Measurements from ENCODE around the gene SYT1.

SYT1 gene

DNA sequence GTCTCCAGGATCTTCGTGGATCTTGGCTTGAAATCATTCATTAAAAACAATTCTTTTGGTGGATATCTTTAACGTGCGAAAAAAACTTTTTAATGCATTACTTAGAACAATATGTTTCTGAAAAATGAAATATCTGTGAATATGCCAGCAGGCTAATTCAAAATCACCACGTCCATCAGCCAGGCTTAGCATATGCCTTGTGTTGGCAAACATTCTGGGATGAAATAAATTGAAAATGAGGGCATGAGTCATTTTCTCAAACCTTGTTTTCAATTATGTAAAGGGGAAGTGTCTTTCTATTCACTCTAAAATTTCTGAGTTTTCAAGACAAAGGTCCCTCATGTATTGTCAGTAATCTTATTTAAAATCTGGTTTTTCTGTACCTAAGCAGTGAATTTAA, 432.3 kb downstream of the SYT1 start:
- no peak for DNase-seq (ENCODE audit: low read depth)

DNA sequence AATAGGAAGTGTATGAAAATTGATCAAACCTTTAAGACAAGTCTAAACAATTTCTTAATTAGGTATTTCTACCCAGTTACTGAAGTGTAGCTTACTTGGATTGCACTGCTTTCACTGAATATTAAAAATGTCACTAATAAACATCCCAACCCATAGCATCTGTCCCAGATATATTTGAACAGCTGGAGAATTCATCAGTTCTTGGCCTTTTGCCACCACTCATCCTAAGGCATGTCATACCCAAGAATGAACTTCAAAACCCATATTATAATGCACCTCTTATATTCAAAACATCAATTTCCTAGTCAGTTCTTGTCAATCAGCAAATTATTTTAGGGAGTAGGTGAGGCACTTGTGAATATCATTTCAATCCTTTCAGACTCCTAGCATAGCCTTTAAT, 433.9 kb downstream of the SYT1 start:
- no peak for DNase-seq (ENCODE audit: low read depth)

DNA sequence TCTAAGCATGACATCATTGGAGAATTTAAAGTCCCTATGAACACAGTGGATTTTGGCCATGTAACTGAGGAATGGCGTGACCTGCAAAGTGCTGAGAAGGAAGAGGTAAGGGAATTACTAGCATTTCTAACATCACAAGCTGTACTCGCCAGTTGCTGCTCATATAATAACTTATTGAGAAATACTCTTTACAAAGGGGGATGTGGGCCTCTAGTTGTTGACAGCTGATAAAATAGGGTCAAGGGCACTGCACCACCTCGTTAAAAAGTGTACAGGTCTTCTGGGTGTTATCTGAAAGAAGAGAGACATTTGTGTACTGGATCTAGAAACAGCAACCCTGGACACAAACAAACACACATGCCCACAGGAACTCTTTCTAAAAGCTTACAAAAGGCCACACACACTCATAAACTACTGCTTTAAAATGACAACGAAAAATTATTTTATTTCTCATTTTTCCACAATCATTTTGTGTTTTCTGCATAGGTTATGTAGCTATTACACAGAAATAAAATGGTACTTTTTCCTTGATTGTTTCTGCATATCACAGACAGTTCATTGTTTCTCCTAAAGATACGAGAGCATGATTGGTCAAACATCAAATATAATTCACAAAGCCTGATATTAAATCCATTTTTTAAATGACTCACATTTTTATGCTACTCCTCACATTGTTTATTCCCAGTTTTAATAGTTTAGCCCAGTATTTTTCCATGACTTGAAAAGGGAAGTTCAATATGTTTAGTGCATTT, 435.0 kb downstream of the SYT1 start:
- DNase-seq (ENCODE audit: low read depth) = no peak

DNA sequence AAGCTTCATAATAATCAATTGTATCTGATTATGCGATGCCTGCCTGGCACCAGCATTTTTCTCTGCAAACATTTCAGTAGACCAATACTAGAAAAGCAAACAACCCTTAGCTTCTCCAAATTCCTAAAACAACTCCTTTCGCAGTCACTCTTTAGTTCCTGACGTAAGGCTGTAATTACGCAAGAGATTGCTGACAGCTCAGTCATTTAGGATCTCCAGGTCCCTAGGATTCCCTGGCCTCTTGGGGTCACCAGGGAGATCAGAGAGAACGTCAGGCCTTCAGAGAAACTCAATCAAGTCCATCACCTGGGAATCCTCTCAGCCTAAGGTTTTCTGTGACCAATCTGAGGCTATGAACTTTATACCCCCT, 435.6 kb downstream of the SYT1 start:
- DNase-seq (ENCODE audit: low read depth) = no peak

DNA sequence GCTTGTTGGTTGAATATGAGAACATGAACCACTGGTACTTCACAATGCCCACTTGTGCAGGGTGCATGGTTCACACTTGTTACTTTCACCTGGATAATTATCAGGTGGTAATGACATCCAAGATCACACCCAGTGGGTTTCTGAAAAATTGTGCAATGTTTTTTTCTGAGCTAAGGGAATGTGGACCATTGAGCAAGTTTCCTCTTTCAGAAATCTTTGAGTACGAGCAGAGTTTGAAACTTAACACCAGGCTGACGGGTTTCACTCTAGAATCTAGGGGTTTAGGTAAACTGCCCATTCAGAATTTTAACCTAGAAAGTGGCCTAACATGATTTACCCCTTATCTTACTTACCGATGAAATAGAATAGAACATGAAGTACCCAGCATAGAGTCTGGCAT, 436.6 kb downstream of the SYT1 start:
- DNase-seq (ENCODE audit: low read depth) = no peak

DNA sequence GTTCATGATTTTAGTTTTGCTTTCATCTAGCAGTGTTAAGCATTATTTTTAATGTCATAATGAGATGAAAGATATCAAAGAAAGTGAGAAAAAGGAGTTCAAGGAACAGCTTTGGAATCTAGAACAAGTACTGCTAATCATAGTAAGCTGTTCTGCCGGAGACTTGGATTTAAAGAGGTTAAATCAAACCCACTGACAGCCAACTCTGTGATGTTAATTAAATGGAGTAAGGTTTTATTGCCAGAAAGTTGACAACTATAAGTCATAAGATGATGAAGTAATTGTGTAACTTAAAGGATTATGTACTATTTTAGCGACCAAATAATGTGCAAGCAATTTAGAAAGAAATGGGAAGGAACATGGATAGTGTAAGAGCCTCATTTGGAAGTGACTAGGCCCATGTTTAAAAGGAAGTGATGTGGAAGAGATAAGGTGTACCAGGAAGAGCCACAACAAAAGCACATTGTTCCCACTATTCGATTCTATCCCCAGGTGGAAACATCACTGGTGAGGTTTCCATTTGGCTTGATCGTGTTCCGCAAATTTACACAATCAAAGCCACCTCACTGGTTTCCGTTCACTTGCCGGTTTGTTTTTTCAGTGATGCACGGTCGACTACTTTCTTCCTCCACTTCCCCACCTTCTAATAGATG, 437.7 kb downstream of the SYT1 start:
- no peak for DNase-seq (ENCODE audit: low read depth)

DNA sequence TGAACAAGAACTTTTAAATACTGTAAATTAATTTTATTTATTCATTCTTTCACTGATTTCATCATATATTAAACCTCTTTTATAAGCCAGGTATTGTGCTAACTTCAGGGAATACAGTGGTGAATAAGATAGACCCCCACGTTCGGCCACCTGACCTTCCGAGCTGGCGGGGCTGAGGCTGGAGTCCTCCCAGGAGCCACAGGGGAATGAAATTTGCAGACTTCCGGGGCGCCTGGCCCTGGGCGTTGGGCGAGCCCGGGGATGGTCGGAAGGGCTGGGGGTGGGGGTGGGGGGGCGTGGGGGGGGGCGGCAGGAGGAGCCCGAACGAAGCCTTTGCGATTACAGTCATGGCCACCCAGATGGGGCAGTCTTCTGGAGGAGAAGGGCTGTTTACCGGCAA, 442.8 kb downstream of the SYT1 start:
- no peak for DNase-seq (ENCODE audit: low read depth)

DNA sequence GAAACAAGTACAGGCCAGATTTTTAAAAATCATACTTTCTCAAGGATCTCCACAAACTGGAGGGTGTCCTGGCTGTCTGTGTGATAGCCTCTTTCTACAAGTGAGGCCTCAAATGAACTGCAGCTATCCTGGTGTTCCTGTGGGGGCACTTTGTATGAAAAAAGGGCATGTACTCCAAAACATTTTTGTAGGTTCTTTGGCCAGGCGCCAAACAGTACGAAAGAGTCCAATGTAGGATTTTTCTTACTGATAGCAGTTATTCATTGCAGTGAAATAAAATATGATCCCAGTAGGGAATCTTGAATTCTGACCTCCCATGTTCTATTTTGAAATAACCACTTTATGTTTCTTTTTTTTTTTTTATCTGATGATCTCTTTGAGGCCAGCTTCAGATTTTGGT, 444.5 kb downstream of the SYT1 start:
- DNase-seq (ENCODE audit: low read depth) = no peak

DNA sequence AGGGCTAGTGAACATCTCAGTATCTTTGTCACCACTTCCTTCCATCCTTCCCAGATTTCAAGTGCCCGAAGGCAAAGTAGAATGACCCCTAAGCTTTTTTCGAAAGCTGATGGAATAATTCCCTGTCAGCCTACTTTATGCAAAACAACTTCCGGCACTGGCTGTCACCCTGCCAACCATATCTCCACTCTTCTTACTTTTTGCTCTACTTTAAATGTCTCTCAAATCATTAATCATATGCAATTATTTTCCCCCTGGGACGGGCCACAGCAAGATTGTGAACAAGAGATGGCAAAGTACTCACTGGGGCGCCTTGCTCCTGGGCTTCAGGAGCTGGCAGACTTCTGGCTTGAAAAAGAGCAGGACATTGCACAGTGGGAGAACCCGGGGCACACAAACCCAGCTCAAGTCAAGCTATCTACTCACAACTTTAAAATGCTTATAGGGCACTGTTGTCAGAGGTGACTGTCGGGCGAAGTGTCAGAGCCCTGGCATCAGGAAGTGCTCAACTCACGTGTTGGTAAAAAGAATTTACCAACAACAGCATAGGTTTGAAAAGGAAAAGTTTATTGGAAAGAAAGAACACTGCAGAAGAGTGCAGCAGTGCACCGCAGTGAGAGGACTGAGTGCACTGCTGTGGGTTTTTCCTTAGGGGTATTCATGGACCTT, 452.7 kb downstream of the SYT1 start:
- DNase-seq (ENCODE audit: low read depth) = no peak

DNA sequence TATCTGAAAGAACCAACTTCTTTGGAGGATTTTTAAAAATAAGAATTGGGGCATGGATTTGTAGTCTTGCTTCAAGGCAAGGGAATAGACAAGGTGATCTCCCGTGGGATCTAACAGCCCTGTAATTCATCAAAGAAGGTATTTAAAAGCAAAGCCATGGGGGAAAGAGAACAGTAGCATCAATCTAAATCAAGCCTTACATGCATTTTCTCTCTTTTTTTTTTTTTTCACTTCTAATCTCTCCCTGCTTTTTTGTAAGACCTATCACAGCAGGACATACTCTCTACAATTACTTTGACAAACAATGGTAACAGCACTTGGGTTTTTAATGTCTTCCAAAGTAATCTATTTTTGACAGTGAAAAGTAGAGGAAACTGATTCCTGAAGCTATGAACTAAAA, 458.3 kb downstream of the SYT1 start:
- DNase-seq (ENCODE audit: low read depth) = no peak

DNA sequence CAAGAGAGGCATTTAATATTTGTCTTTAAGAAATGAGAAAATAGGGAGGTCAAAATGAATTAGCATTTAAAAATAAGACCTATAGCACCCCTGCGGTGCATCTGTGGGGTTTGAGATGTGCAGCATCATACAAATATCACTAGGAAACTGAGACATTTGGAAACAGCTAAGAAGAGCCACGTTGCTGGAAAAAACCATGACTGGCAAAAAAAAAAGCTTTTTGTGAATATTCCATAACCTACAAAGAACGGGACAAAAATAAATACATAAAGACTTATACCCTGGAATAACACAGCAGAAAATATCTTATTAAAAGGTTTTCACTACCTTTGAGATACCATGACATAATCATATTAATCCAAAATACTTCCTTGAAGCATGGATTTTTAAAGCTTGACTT, 460.0 kb downstream of the SYT1 start:
- no peak for DNase-seq (ENCODE audit: low read depth)

DNA sequence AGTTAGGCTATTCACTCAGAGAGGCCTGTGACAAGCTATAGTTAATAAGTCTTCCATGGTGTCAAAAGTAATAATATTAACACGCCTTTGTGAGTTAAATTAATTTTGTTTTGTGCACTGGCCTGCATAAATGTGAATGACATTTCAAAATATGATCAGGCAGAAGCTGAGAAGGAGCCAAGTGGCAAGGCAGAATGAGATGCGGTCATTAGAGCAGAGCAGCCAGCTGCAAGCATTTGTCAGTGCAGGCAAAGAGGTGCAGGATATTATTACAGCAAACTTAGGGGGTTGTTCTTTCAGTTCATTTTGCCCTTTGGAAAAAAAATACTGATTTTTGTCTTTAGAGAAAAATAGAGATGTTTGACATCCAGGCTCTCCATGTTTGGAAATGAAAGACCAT, 461.6 kb downstream of the SYT1 start:
- DNase-seq (ENCODE audit: low read depth) = no peak

DNA sequence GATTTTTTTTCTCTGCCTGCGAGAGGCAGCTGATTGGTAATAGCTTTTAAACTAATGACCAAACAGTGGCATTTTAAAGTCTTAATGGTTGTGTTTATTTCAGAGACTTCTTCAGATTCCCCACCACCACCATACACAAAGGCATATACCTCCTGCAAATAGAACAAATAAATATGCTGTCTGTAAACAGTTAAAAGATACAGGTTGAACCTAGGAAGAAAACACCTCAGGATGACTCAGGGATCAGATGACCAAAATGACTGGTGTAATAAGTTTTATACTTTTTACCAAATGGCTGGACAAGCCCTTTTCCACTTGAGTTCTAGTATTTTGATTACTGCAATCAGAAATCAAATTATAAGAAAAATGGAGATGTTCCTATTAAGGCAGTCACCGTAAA, 462.1 kb downstream of the SYT1 start:
- no peak for DNase-seq (ENCODE audit: low read depth)

DNA sequence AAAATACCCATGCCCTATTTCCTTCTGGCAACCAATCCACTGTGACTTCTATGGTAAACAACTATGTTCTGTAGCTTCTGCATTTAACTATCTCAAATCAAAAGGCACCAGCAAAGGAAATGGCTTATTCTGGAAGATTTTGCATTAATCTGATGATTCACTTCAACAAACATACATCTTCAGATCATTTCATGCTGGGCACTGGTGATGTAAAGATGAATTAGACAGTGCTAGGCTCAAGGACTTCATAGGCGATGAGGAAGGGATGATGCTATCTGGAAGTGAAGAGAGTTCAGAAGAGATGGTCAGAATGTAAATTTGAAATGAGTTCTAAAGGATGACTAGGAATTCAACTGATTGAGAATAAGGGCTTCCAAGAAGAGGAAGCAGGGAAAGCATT, 462.9 kb downstream of the SYT1 start:
- DNase-seq (ENCODE audit: low read depth) = no peak

DNA sequence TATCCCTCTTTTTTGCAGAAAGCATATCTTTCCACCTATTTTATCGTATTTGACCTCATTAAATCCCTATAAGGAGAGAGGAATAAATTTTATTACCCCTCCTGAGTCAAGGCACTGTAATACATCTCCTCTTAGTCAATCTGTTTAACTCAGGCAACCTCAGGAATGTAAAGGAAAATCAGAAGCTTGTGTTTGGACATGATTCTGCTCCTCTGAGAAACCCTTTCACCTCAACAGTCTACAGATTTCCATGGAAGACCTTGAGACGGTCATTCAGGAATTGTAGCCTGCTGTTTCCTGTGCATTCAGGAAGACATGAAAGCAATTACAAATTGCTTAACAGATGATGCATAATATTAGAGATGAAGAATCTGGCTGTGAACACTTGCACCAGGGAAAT, 465.4 kb downstream of the SYT1 start:
- DNase-seq (ENCODE audit: low read depth) = no peak

DNA sequence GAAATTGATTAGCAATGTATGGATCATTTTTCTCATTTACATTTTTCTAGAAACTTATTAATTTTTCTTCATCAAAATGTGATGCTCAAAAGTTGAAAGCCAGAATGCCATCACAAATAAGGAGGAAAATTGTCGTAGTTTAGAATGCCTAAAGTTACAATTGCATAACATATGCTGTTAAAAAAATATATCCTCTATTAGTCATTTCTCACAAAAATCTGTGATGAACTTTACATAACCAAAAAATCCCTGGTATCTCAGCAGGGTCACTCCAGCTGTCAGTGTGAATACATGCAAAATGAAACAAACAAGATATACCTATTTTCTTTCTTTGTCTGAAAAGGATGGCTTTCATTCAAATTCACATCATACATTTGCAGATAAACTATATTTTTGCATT, 467.3 kb downstream of the SYT1 start:
- no peak for DNase-seq (ENCODE audit: low read depth)

DNA sequence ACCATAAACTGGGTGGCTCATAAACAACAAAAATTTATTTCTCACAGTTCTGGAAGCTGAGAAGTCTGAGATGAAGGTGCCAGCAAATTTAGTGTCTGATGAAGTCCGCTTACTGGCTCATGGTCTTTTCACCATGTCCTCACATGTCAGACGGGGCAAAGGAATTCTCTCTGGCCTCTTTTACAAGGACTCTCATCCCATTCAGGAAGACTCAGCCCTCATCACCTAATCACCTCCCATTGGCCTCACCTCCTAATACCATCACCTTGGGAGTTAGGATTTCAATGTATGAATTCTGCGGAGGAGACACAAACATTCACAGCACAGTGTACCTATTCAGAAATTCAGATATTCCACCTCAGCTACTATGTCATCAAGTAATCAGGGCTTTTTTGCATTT, 468.6 kb downstream of the SYT1 start:
- DNase-seq (ENCODE audit: low read depth) = no peak

DNA sequence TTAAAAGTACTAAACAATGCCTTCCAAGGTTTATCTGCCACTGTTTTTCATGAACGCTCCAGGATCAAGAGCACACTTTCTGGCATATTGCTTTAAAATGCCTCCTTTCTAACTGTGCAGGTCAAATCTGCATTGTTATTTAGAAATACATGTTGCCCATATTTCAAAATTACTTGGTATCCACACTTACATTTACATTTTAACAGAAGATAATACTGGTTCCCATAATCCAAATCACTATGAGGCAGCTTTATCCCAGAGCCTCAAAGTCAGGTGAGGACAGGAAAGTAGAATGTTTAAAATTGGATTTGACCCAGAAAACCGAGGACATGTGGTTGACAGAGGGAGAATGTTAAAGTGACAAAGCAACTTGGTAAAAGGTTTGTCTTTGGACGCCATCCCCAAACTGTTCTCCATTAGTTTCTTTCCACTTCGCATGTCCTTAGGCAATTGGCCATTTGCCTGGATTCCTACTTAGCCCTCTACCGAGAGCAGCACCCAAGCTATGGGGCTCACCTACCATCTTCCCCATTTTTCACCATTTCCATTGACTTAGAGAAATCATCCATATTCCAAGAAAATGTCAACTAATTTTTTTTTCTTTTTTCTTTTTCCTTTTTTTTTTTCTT, 473.2 kb downstream of the SYT1 start:
- DNase-seq (ENCODE audit: low read depth) = no peak

DNA sequence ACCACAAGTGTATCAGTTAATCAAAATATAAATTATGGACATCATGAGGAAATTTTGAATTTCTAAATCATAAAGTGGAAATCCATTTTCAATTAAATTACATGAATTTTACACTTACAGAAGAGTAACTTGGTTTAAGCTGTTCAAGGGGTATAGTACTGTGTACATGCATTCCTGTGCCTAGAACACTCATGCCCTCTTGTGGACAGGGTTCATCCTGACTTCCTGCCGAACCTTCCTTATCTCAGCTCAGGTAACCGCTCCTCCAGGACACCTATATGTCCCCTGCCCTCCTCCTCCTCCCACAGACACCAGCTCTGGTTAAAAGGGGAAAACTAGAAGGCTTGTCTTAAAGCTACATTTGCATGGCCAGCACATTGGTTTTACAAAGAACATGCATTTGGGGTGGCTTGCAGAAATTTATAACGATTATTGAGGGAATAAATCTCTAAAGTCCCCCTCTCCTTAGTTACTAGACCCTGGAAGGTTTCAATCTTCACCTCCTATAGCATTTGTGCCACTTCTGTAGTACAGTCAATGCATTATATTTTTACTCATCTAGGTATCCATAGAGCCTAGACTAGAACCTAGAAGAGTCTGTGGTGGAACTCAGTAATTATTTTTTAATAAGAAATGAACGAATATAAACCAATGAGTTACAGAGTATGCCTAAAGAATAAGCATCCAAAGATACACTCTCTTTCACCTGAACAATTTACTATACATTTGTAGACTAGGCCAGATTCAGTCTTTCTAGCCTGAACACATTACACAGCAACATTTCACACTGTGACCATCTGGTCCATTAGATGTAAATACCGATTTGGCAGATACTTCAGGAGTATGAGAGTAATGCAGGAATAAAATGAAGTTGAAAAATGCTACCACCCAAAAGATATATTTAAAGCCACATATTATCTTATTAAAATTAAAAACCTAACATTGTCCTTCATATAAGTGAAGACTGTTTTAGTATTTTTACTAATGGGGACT, 480.6 kb downstream of the SYT1 start:
- no peak for DNase-seq (ENCODE audit: low read depth)

DNA sequence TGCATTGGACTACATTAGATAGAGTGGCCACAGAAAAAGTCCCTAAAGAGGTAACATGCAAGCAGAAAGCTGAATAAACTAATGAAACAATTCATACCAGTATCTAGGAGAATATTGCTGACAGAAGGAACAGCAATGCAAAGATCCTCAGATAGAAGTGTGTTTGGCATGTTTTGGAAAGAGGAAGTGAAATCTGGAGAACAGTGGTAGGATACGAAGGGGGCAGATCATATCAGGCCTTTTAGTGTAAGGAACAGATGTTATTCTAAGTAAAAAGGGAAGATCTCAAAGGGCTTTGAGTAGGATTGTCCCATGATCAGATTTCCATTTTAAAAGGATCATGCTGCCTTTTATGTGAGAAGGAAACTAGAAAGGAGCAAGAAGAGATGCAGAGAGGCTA, 483.3 kb downstream of the SYT1 start:
- no peak for DNase-seq (ENCODE audit: low read depth)

DNA sequence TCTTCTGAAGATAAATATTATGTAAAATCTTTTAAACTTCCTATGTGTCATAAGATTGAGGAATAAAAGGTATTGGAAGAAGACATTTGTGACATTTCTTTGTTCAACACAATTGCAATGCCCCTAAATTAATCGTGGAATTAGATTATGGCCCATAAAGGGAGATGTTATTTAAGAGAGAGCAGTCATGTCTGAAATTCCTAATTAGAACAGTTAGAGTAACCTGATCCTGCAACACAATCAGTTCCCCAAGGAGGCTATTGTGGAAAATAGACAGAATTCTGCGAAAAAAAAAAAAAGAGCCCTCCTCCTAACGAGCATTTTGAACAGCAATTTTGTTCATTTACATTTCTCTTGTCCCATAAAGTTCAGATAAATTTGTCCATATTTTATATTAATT, 486.7 kb downstream of the SYT1 start:
- DNase-seq (ENCODE audit: low read depth) = no peak

DNA sequence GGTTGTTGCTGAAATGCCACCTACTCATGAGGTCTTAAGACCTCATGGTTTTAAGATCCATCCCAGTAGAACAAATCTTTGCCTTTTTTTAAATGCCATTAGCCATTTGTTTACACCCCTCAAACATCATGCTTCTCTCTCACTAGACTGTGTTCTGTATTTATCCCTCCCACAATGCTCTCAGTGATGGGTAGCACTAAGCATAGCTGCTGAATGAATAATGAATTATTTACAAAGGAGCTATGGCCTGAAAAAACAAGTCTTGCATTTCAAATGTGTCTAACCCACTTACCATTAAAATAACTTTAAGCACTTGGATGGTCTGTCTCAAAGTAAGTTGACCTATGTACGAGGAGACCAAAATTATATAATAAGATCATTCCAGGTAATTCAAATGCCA, 491.6 kb downstream of the SYT1 start:
- no peak for DNase-seq (ENCODE audit: low read depth)
